ENCODE measurements around the gene EML1. TPM values are rescaled to one million over a fixed set of nuclear protein-coding genes. Genes with fewer than 3 reads are reported as not detected.
A peak's percentile ranks its signal among the peaks of the same experiment; 100 is the strongest.

The EML1 gene, protein sequence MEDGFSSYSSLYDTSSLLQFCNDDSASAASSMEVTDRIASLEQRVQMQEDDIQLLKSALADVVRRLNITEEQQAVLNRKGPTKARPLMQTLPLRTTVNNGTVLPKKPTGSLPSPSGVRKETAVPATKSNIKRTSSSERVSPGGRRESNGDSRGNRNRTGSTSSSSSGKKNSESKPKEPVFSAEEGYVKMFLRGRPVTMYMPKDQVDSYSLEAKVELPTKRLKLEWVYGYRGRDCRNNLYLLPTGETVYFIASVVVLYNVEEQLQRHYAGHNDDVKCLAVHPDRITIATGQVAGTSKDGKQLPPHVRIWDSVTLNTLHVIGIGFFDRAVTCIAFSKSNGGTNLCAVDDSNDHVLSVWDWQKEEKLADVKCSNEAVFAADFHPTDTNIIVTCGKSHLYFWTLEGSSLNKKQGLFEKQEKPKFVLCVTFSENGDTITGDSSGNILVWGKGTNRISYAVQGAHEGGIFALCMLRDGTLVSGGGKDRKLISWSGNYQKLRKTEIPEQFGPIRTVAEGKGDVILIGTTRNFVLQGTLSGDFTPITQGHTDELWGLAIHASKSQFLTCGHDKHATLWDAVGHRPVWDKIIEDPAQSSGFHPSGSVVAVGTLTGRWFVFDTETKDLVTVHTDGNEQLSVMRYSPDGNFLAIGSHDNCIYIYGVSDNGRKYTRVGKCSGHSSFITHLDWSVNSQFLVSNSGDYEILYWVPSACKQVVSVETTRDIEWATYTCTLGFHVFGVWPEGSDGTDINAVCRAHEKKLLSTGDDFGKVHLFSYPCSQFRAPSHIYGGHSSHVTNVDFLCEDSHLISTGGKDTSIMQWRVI
- 10 to 100 TPM; 28.3 to 30.2 TPM for total RNA-seq

DNA sequence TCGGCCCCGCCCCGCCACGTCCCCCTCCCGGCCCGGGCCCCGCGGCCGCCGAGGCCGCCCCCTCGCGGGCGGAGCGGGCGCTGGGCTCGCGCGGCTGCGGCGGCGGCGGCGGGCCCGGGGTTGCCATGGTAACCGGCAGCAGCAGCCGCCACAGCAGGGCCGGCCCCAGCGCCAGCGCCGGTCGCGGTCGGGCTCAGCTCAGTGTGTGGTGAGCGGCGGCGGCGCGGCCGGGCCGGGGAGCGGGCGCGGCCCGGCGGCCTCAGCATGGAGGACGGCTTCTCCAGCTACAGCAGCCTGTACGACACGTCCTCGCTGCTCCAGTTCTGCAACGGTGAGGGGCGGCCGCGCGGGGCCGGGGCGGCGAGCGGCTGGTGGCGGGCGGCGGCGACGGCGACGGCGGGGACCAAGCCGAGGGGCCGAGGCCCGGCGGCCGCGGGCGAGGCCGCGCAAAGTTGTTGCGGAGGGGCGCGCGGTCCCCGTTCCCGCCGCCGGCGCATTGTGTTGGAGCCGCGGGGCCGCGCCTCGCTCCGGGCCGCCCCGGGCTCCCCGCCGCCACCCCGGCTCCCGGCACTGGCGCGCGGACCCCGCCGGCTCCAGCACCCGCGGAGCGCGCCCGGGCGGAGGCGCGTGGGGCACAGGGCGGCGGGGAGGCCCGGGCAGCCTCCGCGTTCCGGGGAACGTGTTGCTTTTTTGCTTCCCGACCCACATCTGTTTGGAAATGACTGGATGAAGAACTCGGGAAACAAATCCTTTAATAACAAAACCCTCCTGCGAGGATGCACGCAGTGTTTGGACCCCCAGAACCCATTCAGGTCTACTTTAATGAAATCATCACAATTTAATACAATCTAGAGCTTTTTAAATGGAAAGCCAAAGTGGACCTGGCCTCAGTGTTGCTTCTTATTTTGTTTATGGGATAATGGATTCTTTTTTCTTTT is at the start of gene EML1:
TSS of gene EML1 (plus strand) at position 201 of the 938 bp plus-strand sequence. CDS start at position 265, 64 bp downstream.
- Histone ChIP-seq H3K9me3 (no peaks in the 10 kb centered on the region), H3K27ac (peak within 1 kb of the TSS; percentile 75 to 80), H3K27me3 (no peaks in the 10 kb centered on the region), H3K4me1 (peaks cover 0 to 30% of the 10 kb centered on the region in 2 donors), H3K36me3 (no peaks in the 10 kb centered on the region), H3K4me3 (peak within 1 kb of the TSS; percentile 46 to 62)
- peak; percentile 76 for DNase-seq (ENCODE audit: low spot score)
- TF ChIP-seq, protein P1, sequence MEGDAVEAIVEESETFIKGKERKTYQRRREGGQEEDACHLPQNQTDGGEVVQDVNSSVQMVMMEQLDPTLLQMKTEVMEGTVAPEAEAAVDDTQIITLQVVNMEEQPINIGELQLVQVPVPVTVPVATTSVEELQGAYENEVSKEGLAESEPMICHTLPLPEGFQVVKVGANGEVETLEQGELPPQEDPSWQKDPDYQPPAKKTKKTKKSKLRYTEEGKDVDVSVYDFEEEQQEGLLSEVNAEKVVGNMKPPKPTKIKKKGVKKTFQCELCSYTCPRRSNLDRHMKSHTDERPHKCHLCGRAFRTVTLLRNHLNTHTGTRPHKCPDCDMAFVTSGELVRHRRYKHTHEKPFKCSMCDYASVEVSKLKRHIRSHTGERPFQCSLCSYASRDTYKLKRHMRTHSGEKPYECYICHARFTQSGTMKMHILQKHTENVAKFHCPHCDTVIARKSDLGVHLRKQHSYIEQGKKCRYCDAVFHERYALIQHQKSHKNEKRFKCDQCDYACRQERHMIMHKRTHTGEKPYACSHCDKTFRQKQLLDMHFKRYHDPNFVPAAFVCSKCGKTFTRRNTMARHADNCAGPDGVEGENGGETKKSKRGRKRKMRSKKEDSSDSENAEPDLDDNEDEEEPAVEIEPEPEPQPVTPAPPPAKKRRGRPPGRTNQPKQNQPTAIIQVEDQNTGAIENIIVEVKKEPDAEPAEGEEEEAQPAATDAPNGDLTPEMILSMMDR (IDR thresholded peaks at IDR 0.05): no peak

DNA sequence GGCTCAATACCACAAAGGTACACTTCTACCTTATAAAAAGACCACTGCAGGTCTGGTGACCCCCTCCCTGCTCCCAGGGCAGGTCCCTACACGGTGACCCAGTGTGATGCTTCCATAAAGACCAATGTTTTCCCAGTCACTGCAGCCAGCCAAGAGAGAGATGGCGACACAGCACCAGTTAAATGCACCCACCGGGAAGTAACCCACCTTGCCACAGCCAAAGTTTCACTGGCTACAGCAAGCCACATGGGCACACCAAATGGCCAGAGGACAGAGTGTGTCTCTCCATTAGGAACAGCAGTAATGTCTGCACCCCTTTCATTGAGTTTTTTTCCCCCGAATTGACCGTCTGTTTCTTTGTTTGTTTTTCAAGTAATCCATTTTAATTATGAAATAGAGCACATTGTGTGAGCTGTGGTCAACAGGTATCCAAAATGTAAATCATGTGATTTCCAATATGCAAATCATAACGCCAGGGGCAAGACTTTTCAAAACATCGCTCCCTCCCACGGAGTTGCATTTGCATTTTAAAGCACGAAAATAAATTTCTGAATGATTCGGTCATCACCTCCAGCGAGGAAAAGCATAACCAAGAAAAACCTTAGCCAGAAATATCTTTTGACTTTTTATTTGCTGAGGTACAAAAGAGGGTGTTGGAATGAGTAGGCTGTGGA is 48.9 kb upstream of the EML1 start:
- DNase-seq (ENCODE audit: low spot score): no peak
- TF ChIP-seq, protein P1 (IDR thresholded peaks at IDR 0.05): no peak
- H3K27me3 ChIP-seq: no peaks in the 10 kb centered on the region
- no peak overlapping the region for H3K4me3 ChIP-seq
- H3K36me3 ChIP-seq: no peaks in the 10 kb centered on the region
- H3K9me3 ChIP-seq: no peaks in the 10 kb centered on the region
- H3K4me1 ChIP-seq: peaks cover 0 to 72% of the 10 kb centered on the region in 2 donors
- H3K27ac ChIP-seq: no peak overlapping the region

DNA sequence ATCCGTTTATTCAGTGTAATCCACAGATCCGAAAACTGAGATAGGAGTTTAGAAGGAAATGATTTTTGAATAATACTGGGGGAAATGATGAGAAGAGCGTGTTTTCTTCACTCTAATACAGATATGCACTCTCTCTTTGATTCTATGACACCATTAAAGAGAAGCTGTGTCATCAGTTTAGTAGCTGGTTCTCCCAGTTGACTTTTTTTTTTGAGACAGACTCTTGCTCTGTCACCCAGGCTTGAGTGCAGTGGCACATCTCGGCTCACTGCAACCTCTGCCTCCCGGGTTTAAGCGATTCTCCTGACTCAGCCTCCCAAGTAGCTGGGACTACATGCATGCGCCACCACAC is 48.4 kb upstream of the EML1 start:
- no peak for DNase-seq (ENCODE audit: low spot score)
- Histone ChIP-seq H3K9me3 (no peaks in the 10 kb centered on the region), H3K4me3 (no peak overlapping the region), H3K27me3 (no peaks in the 10 kb centered on the region), H3K36me3 (no peaks in the 10 kb centered on the region), H3K27ac (peak overlapping the region in 1 of 2 donors; percentile 43), H3K4me1 (peaks cover 0 to 72% of the 10 kb centered on the region in 2 donors)
- TF ChIP-seq, protein P1 (IDR thresholded peaks at IDR 0.05): no peak

DNA sequence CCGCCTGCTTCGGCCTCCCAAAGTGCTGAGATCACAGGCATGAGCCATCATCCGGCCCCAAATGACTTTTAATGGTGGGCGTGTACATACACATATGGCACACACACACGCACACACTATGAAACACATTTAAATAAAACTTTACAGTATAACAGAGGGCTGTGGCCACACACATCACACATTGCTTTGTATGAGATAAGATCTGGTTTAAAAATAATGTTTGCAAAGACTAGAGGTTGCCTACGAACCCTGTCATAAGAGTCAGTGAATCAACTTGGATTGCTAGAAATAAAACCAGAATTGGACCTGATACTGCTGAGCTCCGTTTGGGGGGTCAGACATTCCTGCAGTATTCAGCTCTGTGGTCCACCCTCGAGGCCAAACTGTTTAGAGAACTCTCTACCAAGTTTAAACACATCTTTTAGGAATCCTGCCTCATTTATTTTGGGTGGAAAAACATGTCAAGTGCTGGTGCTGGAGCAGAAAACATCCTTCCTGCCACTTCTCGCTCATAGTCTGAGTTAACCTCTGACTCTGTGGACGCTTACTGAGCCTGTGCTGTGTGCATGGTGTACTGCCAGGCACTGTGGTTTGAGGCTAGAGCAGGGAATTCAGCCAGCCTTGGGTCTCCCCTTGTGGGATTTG is 47.8 kb upstream of the EML1 start:
- Histone ChIP-seq H3K4me3 (no peak overlapping the region), H3K9me3 (no peaks in the 10 kb centered on the region), H3K27me3 (no peaks in the 10 kb centered on the region), H3K36me3 (no peaks in the 10 kb centered on the region), H3K27ac (peak overlapping the region; percentile 43 to 57), H3K4me1 (peaks cover 0 to 72% of the 10 kb centered on the region in 2 donors)
- TF ChIP-seq, protein P1 (IDR thresholded peaks at IDR 0.05): no peak
- DNase-seq (ENCODE audit: low spot score): no peak
